HG02798 (cell line): ENCODE results near the gene EEPD1.
A peak's percentile ranks its signal among the peaks of the same experiment; 100 is the strongest.
"Not testable (repeated sequence)": the region's sequence is repeated elsewhere in the genome, so short reads cannot be mapped to it uniquely, and the experiment has no call there.

Experiments used
- ATAC-seq: cut with Tn5 transposase; IDR thresholded peaks from one replicate; pipeline ENCODE4 v1.9.1; 2021; ENCODE audit warnings: mild to moderate bottlenecking; ENCODE audit not compliant: unreplicated experiment, poor library complexity

The EEPD1 gene

DNA sequence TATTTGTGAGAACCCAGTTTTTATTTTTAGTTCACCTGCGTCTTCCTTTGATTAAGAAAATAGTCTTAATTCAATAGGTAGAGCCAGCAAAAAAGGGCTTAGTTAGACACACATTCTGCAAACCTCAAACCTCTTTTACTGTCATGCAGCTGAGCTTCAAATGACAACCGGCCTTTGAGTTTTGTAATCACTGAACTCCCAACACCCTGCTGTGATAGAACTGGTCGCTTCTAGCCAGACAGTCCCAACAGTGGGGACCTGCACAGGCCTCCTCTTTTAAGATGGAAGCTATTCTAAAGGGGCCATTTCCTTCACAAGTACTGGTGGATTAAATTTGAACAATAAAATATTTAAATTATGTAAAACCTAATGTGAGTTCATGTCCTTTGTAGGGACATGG is 90.3 kb downstream of the EEPD1 start:
- not testable (repeated sequence) for ATAC-seq

- not testable (repeated sequence) for ATAC-seq
Measured at GRCh38 chr7:36244001-36244400, 90.9 kb downstream of the EEPD1 start.

DNA sequence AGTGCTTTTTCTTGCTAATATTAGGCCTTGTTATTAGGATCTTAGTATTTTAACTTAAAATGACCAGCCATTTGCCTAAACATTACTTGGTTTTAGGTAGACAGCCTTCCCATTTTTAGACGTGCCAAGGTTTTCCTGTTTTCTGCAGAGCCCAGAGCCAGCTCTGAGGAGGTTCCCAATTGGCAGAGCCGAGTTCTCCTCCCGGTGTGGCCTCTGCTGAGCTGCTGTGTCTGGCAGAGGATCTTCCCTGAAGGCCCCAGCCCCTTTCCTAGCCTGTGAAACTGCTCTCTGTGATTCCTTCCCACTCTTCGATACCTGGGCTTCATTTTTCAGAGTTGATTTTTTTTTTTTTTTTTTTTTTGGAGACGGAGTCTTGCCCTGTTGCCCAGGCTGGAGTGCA is 91.4 kb downstream of the EEPD1 start:
- ATAC-seq = no peak

- ATAC-seq = no peak
Measured at GRCh38 chr7:36245684-36246299, 92.7 kb downstream of the EEPD1 start.

DNA sequence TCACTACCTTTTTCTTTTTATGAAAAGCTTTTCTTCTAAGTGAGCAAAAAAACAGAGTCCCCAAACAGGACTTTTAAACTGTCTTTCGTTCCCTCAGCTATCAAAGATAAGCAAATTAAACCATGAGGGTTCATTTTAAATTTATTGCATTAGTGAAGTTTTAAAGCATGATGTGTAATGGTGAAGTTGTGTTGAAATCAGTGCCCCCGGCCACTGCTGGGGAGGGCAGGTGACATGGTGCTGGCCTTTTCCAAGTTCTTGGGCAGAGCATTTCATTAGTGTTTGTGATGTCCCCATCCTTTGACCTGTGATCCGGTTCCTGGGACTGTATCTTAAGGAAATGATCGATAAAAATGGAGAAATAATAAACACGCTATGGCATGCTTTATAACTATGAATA is 96.0 kb downstream of the EEPD1 start:
- no peak for ATAC-seq

DNA sequence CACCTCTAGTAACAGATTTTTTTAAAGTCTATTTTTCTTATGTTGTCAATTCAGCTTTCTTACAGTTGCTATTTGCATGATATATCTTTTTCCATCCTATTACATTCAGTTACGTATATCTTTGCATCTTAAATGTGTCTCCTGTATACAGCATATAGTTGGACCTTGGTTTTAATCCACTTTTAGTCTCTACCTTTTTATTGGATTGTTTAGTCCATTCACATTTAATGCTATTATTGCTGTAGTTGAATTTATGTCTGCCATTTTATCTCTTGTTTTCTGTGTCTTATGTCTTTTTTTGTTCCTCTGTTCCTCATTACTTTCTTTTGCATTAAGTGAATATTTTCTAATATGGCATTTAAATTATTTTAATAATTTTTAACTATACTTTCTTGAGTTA is 100.6 kb downstream of the EEPD1 start:
- ATAC-seq = no peak

- ATAC-seq = not testable (repeated sequence)
Measured at GRCh38 chr7:36258510-36259259, 105.6 kb downstream of the EEPD1 start.

DNA sequence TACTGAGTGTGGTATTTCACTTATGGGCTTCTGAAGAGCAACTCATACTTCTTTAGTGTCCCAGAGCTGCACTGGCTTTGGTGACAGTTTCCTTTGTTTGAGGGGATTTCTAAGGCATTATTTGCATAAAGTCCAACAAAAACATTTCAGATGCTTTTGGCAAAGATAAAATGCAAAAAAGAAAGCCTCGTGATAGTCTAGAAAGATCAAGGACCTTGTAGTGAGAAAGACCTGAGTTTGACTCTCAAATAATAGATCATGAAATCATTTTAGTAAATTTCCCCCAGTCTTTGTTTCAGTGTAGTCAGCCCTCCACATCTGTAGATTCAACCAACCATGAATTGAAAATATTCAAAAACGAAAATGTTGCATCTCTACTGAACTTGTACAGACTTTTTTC is 107.4 kb downstream of the EEPD1 start:
- ATAC-seq = peak; percentile 46

GRCh38 chr7:36261019-36261754 is 108.1 kb downstream of the EEPD1 start:
- no peak for ATAC-seq

DNA sequence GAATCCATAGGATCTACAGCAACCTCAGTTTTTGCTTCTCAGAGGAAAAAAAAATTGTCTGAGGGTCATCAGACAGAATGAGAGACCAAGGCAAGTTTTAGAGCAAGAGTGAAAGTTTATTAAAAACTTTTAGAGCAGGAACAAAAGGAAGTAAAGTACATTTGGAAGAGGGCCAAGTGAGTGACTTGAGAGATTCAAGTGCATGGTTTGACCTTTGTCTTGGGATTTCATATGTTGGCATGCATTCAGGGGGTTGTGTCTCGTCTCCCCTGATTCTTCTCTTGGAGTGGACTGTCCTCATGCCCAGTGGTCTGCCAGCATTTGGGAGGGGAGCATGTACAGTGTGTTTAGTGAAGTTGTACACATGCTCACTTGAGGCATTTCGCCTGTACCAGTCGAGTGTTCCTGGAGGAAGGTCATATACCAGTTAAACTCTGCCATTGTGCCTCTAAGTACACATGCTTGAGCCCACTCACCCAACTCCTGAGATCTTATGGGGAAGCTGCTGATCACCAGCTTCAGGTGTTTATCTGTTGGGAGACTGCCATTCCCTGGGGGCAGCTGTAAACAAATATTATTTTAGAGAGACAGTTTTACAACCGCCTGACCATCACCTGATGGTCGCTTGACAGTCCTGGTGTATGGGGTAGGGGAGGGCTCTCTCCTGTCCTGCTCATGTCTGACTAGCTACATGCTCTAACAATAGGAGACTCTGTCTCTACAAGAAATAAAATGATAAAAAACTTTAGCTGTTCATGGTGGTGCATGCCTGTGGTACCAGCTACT is 109.4 kb downstream of the EEPD1 start:
- ATAC-seq = no peak

DNA sequence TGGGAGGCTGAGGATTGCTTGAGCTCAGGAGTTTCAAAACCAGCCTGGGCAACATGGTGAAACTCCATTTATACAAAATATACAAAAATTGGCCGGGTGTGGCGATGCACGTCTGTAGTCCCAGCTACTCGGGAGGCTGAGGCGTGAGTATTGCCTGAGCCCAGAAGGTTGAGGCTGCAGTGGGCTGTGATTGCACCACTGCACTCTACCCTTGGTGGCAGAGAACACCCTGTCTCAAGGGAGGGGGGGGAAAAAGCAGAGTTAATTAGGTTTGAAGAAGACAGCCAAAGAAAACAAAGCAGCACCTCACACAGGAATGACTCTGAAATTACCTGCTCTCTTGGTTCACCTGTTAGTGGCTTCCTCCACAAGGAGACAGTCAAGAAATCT is 110.0 kb downstream of the EEPD1 start:
- ATAC-seq = no peak

DNA sequence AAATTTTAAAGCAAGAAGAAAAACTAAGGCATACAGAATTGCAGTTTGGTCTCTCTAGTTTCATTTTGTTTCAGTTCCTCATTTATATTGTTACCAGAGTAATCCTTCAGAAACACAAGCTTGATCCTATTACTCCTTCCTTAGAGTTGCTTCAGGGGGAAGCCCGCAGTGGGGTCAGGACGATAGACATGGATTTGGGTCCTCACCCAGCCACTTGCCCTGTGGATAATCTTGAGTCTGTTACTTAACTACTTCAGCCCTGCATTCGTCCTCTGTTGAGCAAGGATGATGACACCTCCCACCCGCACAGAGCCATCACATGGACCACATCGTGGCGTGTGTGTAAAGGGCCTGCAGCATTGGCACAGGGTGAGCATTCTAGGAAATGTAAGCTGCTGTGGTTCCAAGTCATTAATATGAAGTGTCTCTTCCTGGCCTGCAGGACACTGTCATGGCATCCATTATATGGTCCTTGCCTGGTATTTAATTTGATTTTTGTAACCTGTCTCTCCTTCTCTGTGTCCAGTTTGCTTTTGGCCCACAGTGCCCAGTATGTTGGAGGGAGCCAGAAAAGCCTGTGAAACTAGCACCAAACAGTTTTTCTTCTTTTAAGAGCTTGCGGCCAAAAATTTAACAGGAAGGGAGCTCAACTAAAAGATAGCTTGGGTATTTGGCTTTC is 111.2 kb downstream of the EEPD1 start:
- ATAC-seq = peak; percentile 61

DNA sequence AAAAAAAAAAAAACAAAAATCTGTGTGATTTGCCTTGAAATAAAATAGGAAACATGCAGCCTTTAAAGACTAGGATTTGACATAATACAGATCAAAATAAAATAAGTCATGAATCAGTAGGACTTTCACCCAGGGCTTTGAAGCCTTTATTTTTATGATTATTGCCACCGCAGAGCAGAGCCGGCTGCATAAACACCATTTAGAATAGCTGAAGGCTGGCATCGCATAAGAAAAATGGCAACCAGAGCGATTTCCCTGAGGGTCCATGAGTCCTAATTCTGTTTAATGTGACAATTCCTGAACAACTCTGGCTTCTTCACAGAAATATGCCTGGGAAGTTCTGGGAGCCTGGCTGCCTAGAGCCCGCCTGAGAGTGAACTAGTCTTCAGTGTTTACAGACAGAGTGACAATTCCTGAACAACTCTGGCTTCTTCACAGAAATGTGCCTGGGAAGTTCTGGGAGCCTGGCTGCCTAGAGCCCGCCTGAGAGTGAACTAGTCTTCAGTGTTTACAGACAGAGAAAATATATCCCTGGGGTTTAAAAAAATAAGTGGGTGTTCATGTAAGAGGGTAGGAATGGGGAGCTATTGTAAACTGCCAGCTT is 112.0 kb downstream of the EEPD1 start:
- no peak for ATAC-seq

- no peak for ATAC-seq
Measured at GRCh38 chr7:36265680-36266079, 112.6 kb downstream of the EEPD1 start.

GRCh38 chr7:36266190-36266589 is 113.1 kb downstream of the EEPD1 start:
- ATAC-seq = no peak

GRCh38 chr7:36266683-36267082 is 113.6 kb downstream of the EEPD1 start:
- ATAC-seq = no peak

DNA sequence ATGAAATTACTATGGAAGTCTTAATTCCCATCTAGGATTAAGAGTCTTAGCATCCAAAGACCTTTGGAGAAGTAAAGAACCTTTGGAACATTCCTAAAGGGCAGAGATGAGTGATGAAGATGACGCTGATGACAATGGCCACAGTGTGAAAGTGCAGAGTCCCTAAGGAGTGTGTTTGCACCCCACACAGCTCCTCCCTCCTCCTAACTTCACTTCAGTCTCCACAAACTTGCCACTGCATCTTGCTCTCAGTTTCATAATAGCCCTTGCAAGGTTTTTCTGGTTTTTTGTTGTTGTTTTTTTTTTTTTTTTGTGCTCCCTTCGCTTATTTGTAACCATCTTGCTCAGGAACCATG is 119.1 kb downstream of the EEPD1 start:
- ATAC-seq = peak; percentile 64

DNA sequence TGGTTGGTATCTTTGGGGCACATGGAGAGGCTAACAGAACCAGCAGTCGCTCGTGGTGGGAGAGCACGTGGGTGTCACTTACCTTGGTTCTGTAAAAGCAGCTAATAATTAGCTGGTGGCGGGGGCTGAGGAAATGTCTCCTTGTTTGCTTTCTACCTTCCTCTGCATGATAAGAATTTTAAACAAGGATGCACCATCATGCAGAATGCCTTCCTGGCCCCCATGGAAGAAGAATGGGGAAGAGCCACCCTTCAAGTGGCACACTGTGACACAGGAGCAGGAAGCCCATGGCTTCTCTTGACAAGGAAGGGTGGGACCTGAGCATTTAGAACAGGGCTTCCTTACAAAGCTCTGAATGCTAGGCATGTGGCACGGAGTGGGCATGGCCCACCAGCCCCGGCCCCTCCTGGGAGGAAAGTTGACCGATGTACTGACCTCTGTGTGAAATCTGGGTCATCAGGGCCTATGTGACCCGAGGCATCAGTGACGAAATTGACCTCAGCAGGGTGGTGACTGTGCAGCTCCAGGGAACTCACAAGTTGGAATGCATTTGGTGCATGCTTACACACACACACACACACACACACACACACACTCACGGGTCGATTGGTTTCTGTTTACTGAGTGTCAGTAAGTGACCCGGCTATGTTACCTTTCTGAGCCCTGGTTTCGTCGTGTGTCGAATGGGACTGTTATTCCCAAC is 119.7 kb downstream of the EEPD1 start:
- ATAC-seq = peak; percentile 26

GRCh38 chr7:36273836-36274235 is 120.8 kb downstream of the EEPD1 start:
- ATAC-seq = no peak
